ENCODE data around the gene MED13L.

- TF ChIP-seq CTCF (IDR thresholded peaks at IDR 0.05) (no peak), POLR2A (IDR thresholded peaks at IDR 0.05) (no peak), POLR2AphosphoS5 (IDR thresholded peaks at IDR 0.05) (no peak)
Observed at GRCh38 chr12:116012757-116013156, 264.7 kb downstream of the MED13L start.

Measured in transverse colon (tissue), 4 donors.